Tibial nerve (tissue), 4 donors: ENCODE measurements around the gene MED12L.

Source experiments
- CTCF ChIP-seq, 5 experiments: fragments of 200-600 bp in 3 of 5; fragments of 450-650 bp in 2 of 5; sonication (generic) in 3 of 5; IDR thresholded peaks; one replicate each; pipeline ENCODE4 v1.5.1; 2016 to 2019; ENCODE audit warnings: antibody characterized with exemption in 5 of 5, mild to moderate bottlenecking in 3 of 5, moderate library complexity in 2 of 5
- EP300 ChIP-seq, 2 donors: sonication (generic); formaldehyde crosslinking; IDR thresholded peaks; one replicate each; pipeline ENCODE4 v1.6.1; 2017; ENCODE audit warnings: antibody characterized with exemption in 2 of 2, mild to moderate bottlenecking in 1 of 2
- POLR2A ChIP-seq, 2 donors: fragments of 450-650 bp; IDR thresholded peaks; one replicate each; pipeline ENCODE4 v1.6.1; 2017; ENCODE audit warnings: antibody characterized with exemption in 2 of 2, mild to moderate bottlenecking in 2 of 2, moderate library complexity in 2 of 2

- TF ChIP-seq CTCF (IDR thresholded peaks at IDR 0.05) (no peak), EP300 (IDR thresholded peaks at IDR 0.05) (no peak), POLR2A (IDR thresholded peaks at IDR 0.05) (no peak)
Observed at GRCh38 chr3:151410891-151411559, 325.6 kb downstream of the MED12L start.
